Central memory CD8-positive, alpha-beta T cell (primary cell): ENCODE measurements around the gene TBC1D14.
"Not testable (repeated sequence)": the region's sequence is repeated elsewhere in the genome, so short reads cannot be mapped to it uniquely, and the experiment has no call there.

ENCODE experiments used
- ATAC-seq: fragments of 150-1000 bp; cut with Tn5 transposase; replicated peaks from 2 replicates; pipeline ENCODE4 v1.10.0; 2022; ENCODE audit warnings: mild to moderate bottlenecking, moderate FRiP score, moderate number of reproducible peaks; ENCODE audit not compliant: poor library complexity, severe bottlenecking; ENCODE audit errors: extremely low read depth
- DNase-seq, 2 donors: peaks; one replicate each; pipeline ENCODE4 v3.0.0; 2021; ENCODE audit warnings: low spot score in 2 of 2
- H3K27ac Mint-ChIP-seq: one replicate; pipeline ENCODE4 v1.8.0; 2022; ENCODE audit warnings: low read depth, mild to moderate bottlenecking, moderate library complexity, mixed read lengths
- H3K27me3 Mint-ChIP-seq: one replicate; pipeline ENCODE4 v1.8.0; 2022; ENCODE audit warnings: mixed read lengths
- H3K36me3 Mint-ChIP-seq: one replicate; pipeline ENCODE4 v1.8.0; 2022; ENCODE audit warnings: mild to moderate bottlenecking, moderate library complexity, mixed read lengths; ENCODE audit not compliant: insufficient read depth
- H3K4me1 Mint-ChIP-seq: one replicate; pipeline ENCODE4 v1.8.0; 2022; ENCODE audit warnings: mixed read lengths
- H3K4me3 Mint-ChIP-seq: one replicate; pipeline ENCODE4 v1.8.0; 2022; ENCODE audit warnings: mild to moderate bottlenecking, moderate library complexity, mixed read lengths
- H3K9me3 Mint-ChIP-seq: one replicate; pipeline ENCODE4 v1.8.0; 2022; ENCODE audit warnings: mixed read lengths

Gene TBC1D14

GRCh38 chr4:6906486-6906885 lies 3.1 kb upstream of the TBC1D14 start:
- DNase-seq, H3K36me3 Mint-ChIP-seq, H3K27me3 Mint-ChIP-seq, H3K27ac Mint-ChIP-seq, H3K4me3 Mint-ChIP-seq, H3K9me3 Mint-ChIP-seq, ATAC-seq: not testable (repeated sequence)
- H3K4me1 Mint-ChIP-seq = peaks cover 22% of the 10 kb centered on the region

GRCh38 chr4:6907658-6908191 lies 1.9 kb upstream of the TBC1D14 start:
- H3K27ac Mint-ChIP-seq = no peak overlapping the region
- H3K27me3 Mint-ChIP-seq = no peaks in the 10 kb centered on the region
- H3K9me3 Mint-ChIP-seq = no peaks in the 10 kb centered on the region

GRCh38 chr4:6908432-6909112 lies 1.1 kb upstream of the TBC1D14 start:
- DNase-seq (no peak), ATAC-seq (no peak)
- no peaks in the 10 kb centered on the region for H3K9me3 Mint-ChIP-seq
- H3K4me1 Mint-ChIP-seq = peaks cover 39% of the 10 kb centered on the region
- peaks cover 7% of the 10 kb centered on the region for H3K36me3 Mint-ChIP-seq
- H3K27me3 Mint-ChIP-seq = no peaks in the 10 kb centered on the region
- H3K27ac Mint-ChIP-seq = peak overlapping the region; percentile 79
- H3K4me3 Mint-ChIP-seq = peak overlapping the region; percentile 85

More at GRCh38 chr4:6907658-6908191, 1.9 kb upstream of the TBC1D14 start:
- H3K4me3 Mint-ChIP-seq = peak overlapping the region; percentile 26
- peaks cover 7% of the 10 kb centered on the region for H3K36me3 Mint-ChIP-seq
- no peak for ATAC-seq
- no peak for DNase-seq
- peaks cover 33% of the 10 kb centered on the region for H3K4me1 Mint-ChIP-seq

GRCh38 chr4:6909970-6910339 lies 329 bp downstream of the TBC1D14 start:
- Mint-ChIP-seq H3K4me1 (peaks cover 39% of the 10 kb centered on the region), H3K27me3 (no peaks in the 10 kb centered on the region), H3K4me3 (peak overlapping the region; percentile 93), H3K9me3 (no peaks in the 10 kb centered on the region), H3K36me3 (peaks cover 7% of the 10 kb centered on the region), H3K27ac (peak overlapping the region; percentile 82)
- ATAC-seq (peak; percentile 44), DNase-seq (no peak)

GRCh38 chr4:6910340-6910959 lies 824 bp downstream of the TBC1D14 start:
- peak overlapping the region; percentile 82 for H3K27ac Mint-ChIP-seq
- no peaks in the 10 kb centered on the region for H3K9me3 Mint-ChIP-seq
- peak overlapping the region; percentile 93 for H3K4me3 Mint-ChIP-seq
- DNase-seq (no peak), ATAC-seq (no peak)
- peaks cover 41% of the 10 kb centered on the region for H3K4me1 Mint-ChIP-seq
- no peaks in the 10 kb centered on the region for H3K27me3 Mint-ChIP-seq
- peaks cover 7% of the 10 kb centered on the region for H3K36me3 Mint-ChIP-seq

GRCh38 chr4:6910960-6911874 lies 1.6 kb downstream of the TBC1D14 start:
- peaks cover 48% of the 10 kb centered on the region for H3K4me1 Mint-ChIP-seq
- ATAC-seq = no peak
- no peaks in the 10 kb centered on the region for H3K27me3 Mint-ChIP-seq

GRCh38 chr4:6911917-6912316 lies 2.3 kb downstream of the TBC1D14 start:
- H3K4me1 Mint-ChIP-seq = peaks cover 55% of the 10 kb centered on the region
- not testable (repeated sequence) for H3K27me3 Mint-ChIP-seq, H3K9me3 Mint-ChIP-seq, ATAC-seq, DNase-seq, H3K36me3 Mint-ChIP-seq
- H3K27ac Mint-ChIP-seq = peak overlapping the region; percentile 57
- peak overlapping the region; percentile 93 for H3K4me3 Mint-ChIP-seq

More at GRCh38 chr4:6910960-6911874, 1.6 kb downstream of the TBC1D14 start:
- Mint-ChIP-seq H3K36me3 (peaks cover 7% of the 10 kb centered on the region), H3K4me3 (peak overlapping the region; percentile 93), H3K27ac (peak overlapping the region; percentile 57), H3K9me3 (no peaks in the 10 kb centered on the region)
- no peak for DNase-seq

- H3K27ac Mint-ChIP-seq = peak overlapping the region; percentile 57
- H3K4me1 Mint-ChIP-seq = peaks cover 60% of the 10 kb centered on the region
- H3K27me3 Mint-ChIP-seq = no peaks in the 10 kb centered on the region
- no peaks in the 10 kb centered on the region for H3K9me3 Mint-ChIP-seq
- ATAC-seq (no peak), DNase-seq (no peak)
- peak overlapping the region; percentile 93 for H3K4me3 Mint-ChIP-seq
- H3K36me3 Mint-ChIP-seq = peaks cover 7% of the 10 kb centered on the region
These were observed 2.8 kb downstream of the TBC1D14 start for GRCh38 chr4:6912441-6912840.

- H3K36me3 Mint-ChIP-seq = peaks cover 6% of the 10 kb centered on the region
- H3K27ac Mint-ChIP-seq = no peak overlapping the region
- no peaks in the 10 kb centered on the region for H3K27me3 Mint-ChIP-seq
- H3K4me3 Mint-ChIP-seq = no peak overlapping the region
- peaks cover 68% of the 10 kb centered on the region for H3K4me1 Mint-ChIP-seq
- DNase-seq = no peak
- no peak for ATAC-seq
- no peaks in the 10 kb centered on the region for H3K9me3 Mint-ChIP-seq
These were observed 3.8 kb downstream of the TBC1D14 start for GRCh38 chr4:6913350-6913905.

GRCh38 chr4:6914448-6914847 lies 4.8 kb downstream of the TBC1D14 start:
- H3K4me3 Mint-ChIP-seq = no peak overlapping the region
- no peak overlapping the region for H3K27ac Mint-ChIP-seq
- peaks cover 67% of the 10 kb centered on the region for H3K4me1 Mint-ChIP-seq

GRCh38 chr4:6915041-6916005 lies 5.7 kb downstream of the TBC1D14 start:
- Mint-ChIP-seq H3K9me3 (no peaks in the 10 kb centered on the region), H3K27ac (no peak overlapping the region), H3K36me3 (peaks cover 1% of the 10 kb centered on the region), H3K4me3 (no peak overlapping the region), H3K4me1 (peaks cover 70% of the 10 kb centered on the region), H3K27me3 (no peaks in the 10 kb centered on the region)
- no peak for ATAC-seq
- no peak for DNase-seq

More at GRCh38 chr4:6914448-6914847, 4.8 kb downstream of the TBC1D14 start:
- ATAC-seq = no peak
- H3K9me3 Mint-ChIP-seq = no peaks in the 10 kb centered on the region
- DNase-seq = no peak
- H3K36me3 Mint-ChIP-seq = peaks cover 2% of the 10 kb centered on the region
- H3K27me3 Mint-ChIP-seq = no peaks in the 10 kb centered on the region
